ENCODE data around the gene PRKCE. TPM values are rescaled to one million over a fixed set of nuclear protein-coding genes. Genes with fewer than 3 reads are reported as not detected.

PRKCE gene
- total RNA-seq, 1 donor from 2014 or later: 4.6 TPM

DNA sequence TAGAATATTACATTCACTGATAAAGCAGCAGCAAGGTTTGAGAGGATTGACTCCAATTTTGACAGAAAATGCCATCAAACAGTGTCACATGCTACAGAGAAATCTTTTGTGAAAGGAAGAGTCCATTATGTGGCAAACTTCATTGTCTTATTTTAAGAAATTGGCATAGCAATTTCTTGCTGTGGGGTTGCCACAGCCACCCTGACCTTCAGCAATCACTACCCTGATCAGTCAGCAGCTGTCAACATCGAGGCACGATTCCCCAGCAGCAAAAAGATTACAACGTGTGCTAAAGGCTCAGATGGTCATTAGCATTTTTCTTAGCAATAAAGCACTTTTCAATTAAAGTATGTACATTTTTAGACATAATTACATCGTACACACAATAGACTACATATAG lies 74.7 kb downstream of the PRKCE start:
- TF ChIP-seq, protein P1, sequence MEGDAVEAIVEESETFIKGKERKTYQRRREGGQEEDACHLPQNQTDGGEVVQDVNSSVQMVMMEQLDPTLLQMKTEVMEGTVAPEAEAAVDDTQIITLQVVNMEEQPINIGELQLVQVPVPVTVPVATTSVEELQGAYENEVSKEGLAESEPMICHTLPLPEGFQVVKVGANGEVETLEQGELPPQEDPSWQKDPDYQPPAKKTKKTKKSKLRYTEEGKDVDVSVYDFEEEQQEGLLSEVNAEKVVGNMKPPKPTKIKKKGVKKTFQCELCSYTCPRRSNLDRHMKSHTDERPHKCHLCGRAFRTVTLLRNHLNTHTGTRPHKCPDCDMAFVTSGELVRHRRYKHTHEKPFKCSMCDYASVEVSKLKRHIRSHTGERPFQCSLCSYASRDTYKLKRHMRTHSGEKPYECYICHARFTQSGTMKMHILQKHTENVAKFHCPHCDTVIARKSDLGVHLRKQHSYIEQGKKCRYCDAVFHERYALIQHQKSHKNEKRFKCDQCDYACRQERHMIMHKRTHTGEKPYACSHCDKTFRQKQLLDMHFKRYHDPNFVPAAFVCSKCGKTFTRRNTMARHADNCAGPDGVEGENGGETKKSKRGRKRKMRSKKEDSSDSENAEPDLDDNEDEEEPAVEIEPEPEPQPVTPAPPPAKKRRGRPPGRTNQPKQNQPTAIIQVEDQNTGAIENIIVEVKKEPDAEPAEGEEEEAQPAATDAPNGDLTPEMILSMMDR (IDR thresholded peaks at IDR 0.05): no peak
- no peaks in the 10 kb centered on the region for H3K4me1 ChIP-seq
- no peak overlapping the region for H3K4me3 ChIP-seq
- no peaks in the 10 kb centered on the region for H3K36me3 ChIP-seq
- no peak overlapping the region for H3K27ac ChIP-seq
- H3K27me3 ChIP-seq: no peaks in the 10 kb centered on the region
- H3K9me3 ChIP-seq: no peaks in the 10 kb centered on the region
- DNase-seq (ENCODE audit: low spot score in 2 of 2): no peak
- intact Hi-C loops (cut with DNase I): no loop called here

DNA sequence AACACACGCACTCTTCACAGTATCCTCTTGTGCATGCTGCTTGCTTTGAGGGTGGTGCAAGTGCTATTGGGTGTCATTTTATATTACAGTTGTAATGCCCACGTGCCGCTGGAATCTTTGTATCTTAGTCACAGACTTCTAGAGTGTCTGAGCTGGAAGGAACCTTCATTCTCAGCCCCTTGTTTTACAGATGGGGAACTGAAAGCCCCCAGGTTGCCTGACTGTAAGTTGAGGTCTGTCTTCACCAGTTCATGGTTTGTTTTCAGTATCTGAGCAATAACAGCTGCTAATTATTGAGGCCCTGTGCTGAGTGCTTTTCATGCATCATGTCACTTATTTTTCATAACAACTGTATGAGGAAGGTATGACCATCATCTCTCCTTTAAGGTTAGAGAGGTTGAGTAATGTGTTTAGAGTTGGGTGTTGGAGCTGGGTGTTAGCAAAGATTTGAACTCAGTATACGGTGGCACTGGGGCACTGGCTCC lies 77.0 kb downstream of the PRKCE start:
- Histone ChIP-seq H3K27ac (no peak overlapping the region), H3K9me3 (no peaks in the 10 kb centered on the region), H3K4me1 (no peaks in the 10 kb centered on the region), H3K27me3 (no peaks in the 10 kb centered on the region), H3K36me3 (no peaks in the 10 kb centered on the region), H3K4me3 (no peak overlapping the region)
- intact Hi-C loops (cut with DNase I): no loop called here
- TF ChIP-seq, protein P1 (IDR thresholded peaks at IDR 0.05): no peak
- DNase-seq (ENCODE audit: low spot score in 2 of 2): no peak

DNA sequence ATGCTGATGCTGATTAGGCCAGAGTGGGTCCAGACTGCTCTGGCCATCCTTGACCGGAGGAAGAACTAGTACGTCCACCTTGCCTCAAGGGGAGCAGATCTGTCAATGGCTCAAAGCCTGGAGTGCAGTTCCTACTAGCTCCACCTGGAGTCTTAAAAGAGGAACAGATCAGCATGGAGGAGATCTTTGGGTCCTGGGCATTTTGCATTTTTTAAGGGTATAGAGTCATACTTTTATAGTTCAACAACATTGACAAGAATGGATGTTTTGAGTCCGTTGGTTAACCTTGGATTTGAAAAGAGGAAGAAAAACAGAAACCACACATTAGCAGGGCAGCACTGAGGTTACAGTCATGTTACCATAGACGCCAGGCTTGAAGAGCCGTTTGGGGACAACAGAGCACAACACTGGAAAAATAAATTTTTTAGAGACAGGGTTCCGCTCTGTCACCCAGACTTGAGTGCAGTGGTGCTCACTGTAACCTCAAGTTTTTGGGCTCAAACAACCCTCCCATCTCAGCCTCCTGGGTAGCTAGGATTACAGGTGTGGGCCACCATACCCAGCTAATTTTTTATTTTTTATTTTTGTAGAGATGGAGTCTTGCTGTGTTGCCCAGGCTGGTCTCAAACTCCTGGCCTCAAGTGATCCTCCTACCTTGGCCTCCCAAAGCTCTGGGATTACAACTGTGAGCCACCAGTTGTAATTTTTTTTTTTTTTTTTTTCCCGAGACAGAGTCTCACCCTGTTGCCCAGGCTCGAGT lies 78.5 kb downstream of the PRKCE start:
- intact Hi-C loops (cut with DNase I): no loop called here

DNA sequence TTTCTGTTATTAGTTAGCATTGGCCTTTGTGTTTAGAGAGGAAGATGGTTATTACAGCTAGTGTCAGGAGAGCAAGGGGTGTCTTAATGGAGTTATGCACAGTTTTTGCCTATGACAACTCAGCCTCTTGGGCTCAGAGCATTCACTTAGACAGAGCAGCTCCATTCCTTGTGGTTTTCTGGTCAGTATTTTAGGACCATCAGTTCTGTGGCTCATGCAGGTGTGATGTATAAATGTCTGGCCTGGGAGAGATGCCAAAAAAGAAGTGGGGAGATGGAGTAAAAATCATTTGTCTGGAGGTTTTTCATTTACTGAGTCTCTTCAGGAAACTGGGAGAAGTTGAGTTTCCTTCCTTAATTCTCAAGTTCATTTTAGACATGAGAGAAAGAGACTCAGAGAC lies 79.7 kb downstream of the PRKCE start:
- H3K4me1 ChIP-seq: no peaks in the 10 kb centered on the region
- H3K9me3 ChIP-seq: no peaks in the 10 kb centered on the region
- H3K4me3 ChIP-seq: no peak overlapping the region
- H3K36me3 ChIP-seq: no peaks in the 10 kb centered on the region
- H3K27me3 ChIP-seq: no peaks in the 10 kb centered on the region
- DNase-seq (ENCODE audit: low spot score in 2 of 2): no peak
- H3K27ac ChIP-seq: no peak overlapping the region
- intact Hi-C loops (cut with DNase I): no loop called here
- TF ChIP-seq, protein P1 (IDR thresholded peaks at IDR 0.05): no peak

More for the DNA sequence above, 78.5 kb downstream of the PRKCE start:
- DNase-seq (ENCODE audit: low spot score in 2 of 2): no peak
- H3K27me3 ChIP-seq: no peaks in the 10 kb centered on the region
- TF ChIP-seq, protein P1 (IDR thresholded peaks at IDR 0.05): no peak
- no peak overlapping the region for H3K27ac ChIP-seq
- H3K36me3 ChIP-seq: no peaks in the 10 kb centered on the region
- no peak overlapping the region for H3K4me3 ChIP-seq
- no peaks in the 10 kb centered on the region for H3K4me1 ChIP-seq
- no peaks in the 10 kb centered on the region for H3K9me3 ChIP-seq

DNA sequence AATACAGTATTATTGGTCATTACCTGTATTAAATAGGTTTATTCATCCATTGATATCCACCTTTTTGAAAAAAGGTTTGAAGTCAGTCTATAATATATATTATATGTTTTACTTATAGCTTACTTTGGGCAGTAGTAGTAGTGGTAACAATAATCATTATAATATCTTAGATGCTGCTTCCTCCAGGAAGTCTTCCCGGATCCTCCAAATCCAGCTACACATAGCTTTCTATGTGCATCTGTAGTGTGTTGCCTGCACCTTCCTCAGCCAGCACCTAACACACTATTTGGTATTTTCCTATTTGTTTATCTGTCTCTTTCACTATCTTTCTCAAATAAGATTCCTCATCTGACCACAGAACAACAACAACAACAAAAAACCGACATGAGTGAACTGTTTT lies 81.0 kb downstream of the PRKCE start:
- no peak overlapping the region for H3K27ac ChIP-seq
- no peaks in the 10 kb centered on the region for H3K36me3 ChIP-seq
- TF ChIP-seq, protein P1 (IDR thresholded peaks at IDR 0.05): no peak
- intact Hi-C loops (cut with DNase I): no loop called here
- H3K27me3 ChIP-seq: no peaks in the 10 kb centered on the region
- H3K4me3 ChIP-seq: no peak overlapping the region
- H3K9me3 ChIP-seq: no peaks in the 10 kb centered on the region
- H3K4me1 ChIP-seq: no peaks in the 10 kb centered on the region
- no peak for DNase-seq (ENCODE audit: low spot score in 2 of 2)

Data from ascending aorta (tissue), 2 donors.